K562 (cell line): ENCODE data around the gene SPAG9. TPM values are rescaled to one million over a fixed set of nuclear protein-coding genes. Genes with fewer than 3 reads are reported as not detected.

ENCODE experiments used
- ATAC-seq: fragments of 200-7000 bp; cut with Tn5 transposase; 3 replicates; pipeline ENCODE4 v1.9.1; 2020; ENCODE audit warnings: moderate library complexity
- BruUV-seq: library from RNA; stranded (reverse); fragments of 400-500 nt; replicated peaks from 2 replicates; lab custom pipeline; 2021; lab: Mats Ljungman, UMichigan
- CTCF ChIA-PET: fragments of 300-600 bp; formaldehyde crosslinking; extraction: SDS; loops from one replicate; lab custom pipeline; 2021; ENCODE audit warnings: low intra/inter-chr PET ratio; lab: Yijun Ruan, JAX
- POLR2A ChIA-PET: fragments of 300-600, 350-650 bp; sonication (Branson Sonifier 250); formaldehyde crosslinking; extraction: SDS; loops from one replicate; lab custom pipeline; 2021; ENCODE audit warnings: antibody characterized with exemption, inconsistent platforms; lab: Yijun Ruan, JAX
- DNase-seq, 4 experiments: peaks; one replicate each; pipeline versions ENCODE4 v3.0.0 to v3.0.0-alpha.2; 2011 to 2018; ENCODE audit warnings: low spot score in 3 of 4, mixed read lengths in 3 of 4; ENCODE audit errors: extremely low read depth in 1 of 4
- FAIRE-seq: peaks from 2 replicates; lab custom pipeline; 2011; peaks lifted over from hg19 to GRCh38; lab: Jason Lieb, UNC
- H2AFZ ChIP-seq: 2 replicates; pipeline ENCODE4 v1.6.0; 2011; ENCODE audit warnings: low read depth, low read length, control low read depth, inconsistent platforms
- H3K27ac ChIP-seq: fragments of 200-600 bp; 3 replicates; pipeline ENCODE4 v1.8.0; 2011; ENCODE audit warnings: low read depth, mild to moderate bottlenecking, control low read depth, inconsistent platforms, low read length, moderate library complexity, mixed read lengths; ENCODE audit errors: extremely low read depth
- H3K27me3 ChIP-seq, 2 experiments: fragments of 300-600 bp in 1 of 2; 2 replicates in 1 of 2; 3 replicates in 1 of 2; pipeline versions ENCODE4 v1.6.0 to v1.8.0; 2011; ENCODE audit warnings: inconsistent platforms in 2 of 2, low read length in 2 of 2, mild to moderate bottlenecking in 1 of 2, mixed read lengths in 1 of 2, moderate library complexity in 1 of 2; ENCODE audit not compliant: control insufficient read depth in 2 of 2, insufficient read depth in 2 of 2
- H3K36me3 ChIP-seq: fragments of 300-600 bp; 3 replicates; pipeline ENCODE4 v1.8.0; 2011; ENCODE audit warnings: mild to moderate bottlenecking, low read length, inconsistent platforms; ENCODE audit not compliant: control insufficient read depth, insufficient read depth
- H3K4me1 ChIP-seq, 2 experiments: fragments of 200-600 bp in 1 of 2; replicated peaks in 1 of 2; 2 replicates in 1 of 2; 3 replicates in 1 of 2; pipeline versions ENCODE4 v1.5.1 to v1.8.0; 2011; ENCODE audit warnings: inconsistent platforms in 2 of 2, low read length in 2 of 2, mild to moderate bottlenecking in 1 of 2, mixed read lengths in 1 of 2, moderate library complexity in 1 of 2; ENCODE audit not compliant: control insufficient read depth in 2 of 2, insufficient read depth in 2 of 2
- H3K4me2 ChIP-seq: 2 replicates; pipeline ENCODE4 v1.6.1; 2011; ENCODE audit warnings: low read length, control low read depth, inconsistent platforms, mixed read lengths; ENCODE audit not compliant: insufficient read depth
- H3K4me3 ChIP-seq: fragments of 200-600 bp; sonication (generic), shearing (Covaris generic); 2 replicates; pipeline ENCODE4 v1.5.1; 2016; ENCODE audit warnings: control low read depth, inconsistent platforms
- H3K79me2 ChIP-seq: fragments of 200-600 bp; 3 replicates; pipeline ENCODE4 v1.8.0; 2011; ENCODE audit warnings: low read length, inconsistent platforms; ENCODE audit not compliant: control insufficient read depth, insufficient read depth
- H3K9ac ChIP-seq, 2 experiments: 2 replicates each; pipeline versions ENCODE4 v1.6.0 to v1.6.1; 2011; ENCODE audit warnings: low read depth in 2 of 2, low read length in 2 of 2, control low read depth in 1 of 2, inconsistent platforms in 1 of 2, mild to moderate bottlenecking in 1 of 2, mixed read lengths in 1 of 2; ENCODE audit not compliant: insufficient read depth in 1 of 2
- H3K9me1 ChIP-seq: one replicate; pipeline ENCODE4 v1.6.0; 2011; ENCODE audit warnings: inconsistent platforms, mild to moderate bottlenecking, low read length, moderate library complexity; ENCODE audit not compliant: control insufficient read depth, insufficient read depth
- H3K9me3 ChIP-seq: replicated peaks from 2 replicates; pipeline ENCODE4 v1.5.1; 2011; ENCODE audit warnings: low read depth, low read length, inconsistent platforms; ENCODE audit not compliant: control insufficient read depth, insufficient read depth
- H4K20me1 ChIP-seq: replicated peaks from 2 replicates; pipeline ENCODE4 v1.6.1; 2011; ENCODE audit warnings: low read length, inconsistent platforms, mixed read lengths; ENCODE audit not compliant: control insufficient read depth, insufficient read depth
- HDAC3 ChIP-seq: fragments of 450-650 bp; IDR thresholded peaks from 2 replicates; pipeline ENCODE4 v1.6.1; 2018; ENCODE audit warnings: borderline replicate concordance, mild to moderate bottlenecking, moderate library complexity; ENCODE audit not compliant: partially characterized antibody
- KDM4B ChIP-seq, 2 experiments: fragments of 450-650 bp in 1 of 2; sonication (generic) in 1 of 2; IDR thresholded peaks; 2 replicates each; pipeline ENCODE4 v1.6.1; 2016 to 2017; ENCODE audit warnings: borderline replicate concordance in 2 of 2, antibody characterized with exemption in 1 of 2, low read depth in 1 of 2, mild to moderate bottlenecking in 1 of 2
- NCOA1 ChIP-seq: fragments of 450-650 bp; IDR thresholded peaks from 2 replicates; pipeline ENCODE4 v1.6.1; 2016; ENCODE audit warnings: low read depth
- RBM17 ChIP-seq: fragments of 200-400 bp; formaldehyde crosslinking; IDR thresholded peaks from 2 replicates; pipeline ENCODE4 v1.6.1; 2017; ENCODE audit warnings: low read depth, mild to moderate bottlenecking, low read length, borderline replicate concordance
- ZKSCAN3 ChIP-seq: fragments of 250-450 bp; sonication (Bioruptor Pico); IDR thresholded peaks from 2 replicates; pipeline ENCODE4 v1.4.0; 2020
- ZNF121 ChIP-seq: sonication (generic); formaldehyde crosslinking; conservative IDR thresholded peaks from 2 replicates; pipeline ENCODE4 v1.8.0; 2022; ENCODE audit warnings: missing genetic modification reagents
- ZNF316 ChIP-seq: fragments of 450-650 bp; IDR thresholded peaks from 2 replicates; pipeline ENCODE4 v1.6.1; 2016
- ZNF79 ChIP-seq: fragments of 250-450 bp; sonication (Bioruptor Pico); IDR thresholded peaks from 2 replicates; pipeline ENCODE4 v1.4.0; 2020; ENCODE audit warnings: low read depth, mild to moderate bottlenecking, moderate library complexity
- WGBS: fragments of 100-300 bp; shearing (Covaris generic); methylation state at CpG from one replicate; pipeline ENCODE4 v1.1.6; 2016; ENCODE audit warnings: low coverage, mixed read lengths; ENCODE audit not compliant: insufficient coverage; ENCODE audit errors: missing lambda C conversion rate; 5-methylcytosine and 5-hydroxymethylcytosine counted together
- in situ Hi-C: fragments of 300-500 bp; cut with MboI; formaldehyde crosslinking; loops from 4 replicates; pipeline ENCODE4 v1.15.0; 2018; ENCODE audit warnings: inconsistent platforms, mixed read lengths
- intact Hi-C: fragments of 100-400 bp; cut with micrococcal nuclease; formaldehyde crosslinking; loops from 2 replicates; pipeline ENCODE4 v1.14.2; 2022
- polyA plus RNA-seq, 8 experiments: library from polyadenylated mRNA; depleted of rRNA in 4 of 8; stranded (reverse) in 5 of 8; unstranded in 3 of 8; fragments of >200 nt; fragmentation: Nextera tagmentation in 2 of 8; fragmentation: Illumina TruSeq in 1 of 8; extraction: Ambion mirVana in 2 of 8; extraction: Trizol in 1 of 8; gene quantifications; 2 replicates each; pipeline versions ENCODE4 v1.2.1 to v1.2.3, GENCODE V29; 2011 to 2014; ENCODE audit warnings: inconsistent platforms in 1 of 8, missing spikeins in 1 of 8
- total RNA-seq, 7 experiments: library from RNA; depleted of rRNA in 6 of 7; stranded (reverse); fragments of >200 nt in 6 of 7; fragmentation: Illumina TruSeq in 2 of 7; extraction: Trizol in 2 of 7; gene quantifications; 2 replicates each; pipeline versions ENCODE4 v1.2.1 to v1.2.3, GENCODE V29; 2011 to 2021; ENCODE audit warnings: low replicate concordance in 1 of 7
- TF ChIP-seq, protein P1 (sequence below): fragments of 250-450 bp; sonication (Bioruptor Pico); IDR thresholded peaks from 2 replicates; pipeline ENCODE4 v1.8.0; 2022; ENCODE audit warnings: inconsistent platforms
- TF ChIP-seq, protein P2 (sequence below): fragments of 450-650 bp; IDR thresholded peaks from 2 replicates; pipeline ENCODE4 v1.6.1; 2016; ENCODE audit warnings: antibody characterized with exemption
- TF ChIP-seq, protein P3 (sequence below): sonication (generic); formaldehyde crosslinking; IDR thresholded peaks from 2 replicates; pipeline ENCODE4 v1.8.0; 2022; ENCODE audit warnings: mild to moderate bottlenecking, missing genetic modification reagents
- TF ChIP-seq, protein P4 (sequence below): sonication (generic); formaldehyde crosslinking; IDR thresholded peaks from 2 replicates; pipeline ENCODE4 v1.8.0; 2022; ENCODE audit warnings: missing genetic modification reagents, mild to moderate bottlenecking, moderate library complexity, borderline replicate concordance

Gene SPAG9
- total and polyA plus RNA-seq, 9 of the 15 experiments (the other 6 are each of a cell fraction or from before 2014, with no cell fraction given): 12.2 to 99.2 (median 58.2) TPM

DNA sequence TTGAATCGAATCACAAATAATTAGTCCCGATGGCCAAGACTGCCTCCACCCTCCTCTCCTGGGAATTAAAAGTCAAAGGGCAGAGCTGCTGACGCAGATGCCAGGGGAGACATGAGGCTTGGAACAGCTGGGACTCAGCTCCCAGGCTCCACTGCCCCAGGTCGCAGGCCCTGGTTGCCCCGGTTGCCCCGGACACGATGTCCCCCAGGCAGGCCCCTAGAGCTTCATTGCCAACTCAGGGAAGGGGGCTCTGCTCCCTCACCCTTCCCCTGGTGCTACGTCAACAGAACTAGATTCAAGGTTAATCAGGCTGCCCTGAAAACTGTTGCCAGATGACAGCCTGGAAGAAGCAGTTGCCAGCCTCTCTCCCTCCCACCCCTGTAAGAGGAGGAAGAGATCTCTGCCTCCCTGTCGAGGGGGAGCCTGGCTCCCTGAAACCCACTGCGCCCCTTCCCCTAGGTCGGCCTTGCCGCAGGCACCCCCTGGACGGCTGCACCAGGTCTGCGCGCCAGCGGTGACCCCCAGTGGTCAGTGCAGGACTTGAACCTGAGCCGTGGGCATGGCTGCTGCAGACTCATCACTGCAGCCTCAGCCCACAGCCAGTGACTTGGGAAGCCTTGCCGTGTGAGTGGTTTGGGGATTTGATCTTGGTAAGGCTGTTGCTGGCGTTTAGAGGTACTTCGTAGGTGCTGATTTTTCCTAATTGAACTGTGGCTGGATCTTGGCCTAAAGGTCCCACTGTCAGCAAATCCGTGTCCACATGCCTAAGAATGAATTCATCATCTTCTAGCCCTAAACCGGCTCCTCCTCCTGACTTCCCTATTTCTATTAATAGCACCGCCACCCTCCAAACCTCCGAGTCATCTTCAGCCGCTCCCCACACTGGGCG, 170.4 kb downstream of the SPAG9 start:
- peak; percentile 80 to 89 (median 84) for DNase-seq
- no peaks in the 10 kb centered on the region for H3K9me1 ChIP-seq
- peak overlapping the region; percentile 40 to 85; a peak in 3 of 4 replicates for H3K9ac ChIP-seq
- peak overlapping the region; percentile 81 for H3K4me2 ChIP-seq
- H3K9me3 ChIP-seq: no peaks in the 10 kb centered on the region
- WGBS: 18% methylated on average over 26 of the region's 26 CpGs
- no peak for FAIRE-seq
- H2AFZ ChIP-seq: peak overlapping the region; percentile 96
- in situ Hi-C loops (loop anchor here (5.0 to 10.0 kb wide), 2 partner anchors 88 to 405 kb away; partner anchors contain the start of gene SPATA20), intact Hi-C loops (loop anchor here (1.0 kb wide), 3 partner anchors 87 to 167 kb away; no protein-coding TSS in a partner anchor)
- BruUV-seq: no TSS peak
- H3K36me3 ChIP-seq: no peaks in the 10 kb centered on the region
- H3K27ac ChIP-seq: peak overlapping the region; percentile 73
- CTCF ChIA-PET: interaction anchor here (1.5 to 1.9 kb wide), 3 partner anchors 86 to 167 kb away, joined by 10 to 15 read pairs (median 11); no protein-coding TSS in a partner anchor
- H3K4me3 ChIP-seq: peak overlapping the region; percentile 9
- peaks cover 46 to 74% of the 10 kb centered on the region in 2 experiments for H3K4me1 ChIP-seq
- H4K20me1 ChIP-seq: no peaks in the 10 kb centered on the region
- ATAC-seq: peak; percentile 93
- no peaks in the 10 kb centered on the region for H3K79me2 ChIP-seq
- H3K27me3 ChIP-seq: no peaks in the 10 kb centered on the region
- POLR2A ChIA-PET: interaction anchor here (0.6 to 13.9 kb wide), 11 partner anchors 15 to 256 kb away, joined by 3 to 207 read pairs (median 3); partner anchors contain the start of gene TOB1
- TF ChIP-seq ZNF316 (peak; percentile 92), ZNF121 (CRISPR knock-in tag) (no peak), HDAC3 (no peak), RBM17 (no peak), ZNF79 (CRISPR knock-in tag) (no peak), ZKSCAN3 (CRISPR knock-in tag) (no peak), KDM4B (IDR thresholded peaks at IDR 0.05; ENCODE audit: borderline replicate concordance in 2 of 2, low read depth in 1 of 2) (no peak), NCOA1 (no peak)
- TF ChIP-seq, protein P1, sequence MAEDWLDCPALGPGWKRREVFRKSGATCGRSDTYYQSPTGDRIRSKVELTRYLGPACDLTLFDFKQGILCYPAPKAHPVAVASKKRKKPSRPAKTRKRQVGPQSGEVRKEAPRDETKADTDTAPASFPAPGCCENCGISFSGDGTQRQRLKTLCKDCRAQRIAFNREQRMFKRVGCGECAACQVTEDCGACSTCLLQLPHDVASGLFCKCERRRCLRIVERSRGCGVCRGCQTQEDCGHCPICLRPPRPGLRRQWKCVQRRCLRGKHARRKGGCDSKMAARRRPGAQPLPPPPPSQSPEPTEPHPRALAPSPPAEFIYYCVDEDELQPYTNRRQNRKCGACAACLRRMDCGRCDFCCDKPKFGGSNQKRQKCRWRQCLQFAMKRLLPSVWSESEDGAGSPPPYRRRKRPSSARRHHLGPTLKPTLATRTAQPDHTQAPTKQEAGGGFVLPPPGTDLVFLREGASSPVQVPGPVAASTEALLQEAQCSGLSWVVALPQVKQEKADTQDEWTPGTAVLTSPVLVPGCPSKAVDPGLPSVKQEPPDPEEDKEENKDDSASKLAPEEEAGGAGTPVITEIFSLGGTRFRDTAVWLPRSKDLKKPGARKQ (CRISPR knock-in tag): no peak
- TF ChIP-seq, protein P2, sequence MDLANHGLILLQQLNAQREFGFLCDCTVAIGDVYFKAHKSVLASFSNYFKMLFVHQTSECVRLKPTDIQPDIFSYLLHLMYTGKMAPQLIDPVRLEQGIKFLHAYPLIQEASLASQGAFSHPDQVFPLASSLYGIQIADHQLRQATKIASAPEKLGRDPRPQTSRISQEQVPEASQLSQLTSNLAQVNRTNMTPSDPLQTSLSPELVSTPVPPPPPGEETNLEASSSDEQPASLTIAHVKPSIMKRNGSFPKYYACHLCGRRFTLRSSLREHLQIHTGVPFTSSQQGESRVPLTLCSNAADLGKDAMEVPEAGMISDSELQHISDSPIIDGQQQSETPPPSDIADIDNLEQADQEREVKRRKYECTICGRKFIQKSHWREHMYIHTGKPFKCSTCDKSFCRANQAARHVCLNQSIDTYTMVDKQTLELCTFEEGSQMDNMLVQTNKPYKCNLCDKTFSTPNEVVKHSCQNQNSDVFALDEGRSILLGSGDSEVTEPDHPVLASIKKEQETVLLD: peak; percentile 48; the same call in 1 of the 2 replicates
- TF ChIP-seq, protein P3, sequence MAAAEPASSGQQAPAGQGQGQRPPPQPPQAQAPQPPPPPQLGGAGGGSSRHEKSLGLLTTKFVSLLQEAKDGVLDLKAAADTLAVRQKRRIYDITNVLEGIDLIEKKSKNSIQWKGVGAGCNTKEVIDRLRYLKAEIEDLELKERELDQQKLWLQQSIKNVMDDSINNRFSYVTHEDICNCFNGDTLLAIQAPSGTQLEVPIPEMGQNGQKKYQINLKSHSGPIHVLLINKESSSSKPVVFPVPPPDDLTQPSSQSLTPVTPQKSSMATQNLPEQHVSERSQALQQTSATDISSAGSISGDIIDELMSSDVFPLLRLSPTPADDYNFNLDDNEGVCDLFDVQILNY: no peak
- TF ChIP-seq, protein P4, sequence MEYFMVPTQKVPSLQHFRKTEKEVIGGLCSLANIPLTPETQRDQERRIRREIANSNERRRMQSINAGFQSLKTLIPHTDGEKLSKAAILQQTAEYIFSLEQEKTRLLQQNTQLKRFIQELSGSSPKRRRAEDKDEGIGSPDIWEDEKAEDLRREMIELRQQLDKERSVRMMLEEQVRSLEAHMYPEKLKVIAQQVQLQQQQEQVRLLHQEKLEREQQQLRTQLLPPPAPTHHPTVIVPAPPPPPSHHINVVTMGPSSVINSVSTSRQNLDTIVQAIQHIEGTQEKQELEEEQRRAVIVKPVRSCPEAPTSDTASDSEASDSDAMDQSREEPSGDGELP (CRISPR knock-in tag): peak; percentile 69; the same call in 1 of the 2 replicates
